Kidney capillary endothelial cell (primary cell): ENCODE measurements around the gene ERVV-1.
A peak's percentile ranks its signal among the peaks of the same experiment; 100 is the strongest.
"Not testable (repeated sequence)": the region's sequence is repeated elsewhere in the genome, so short reads cannot be mapped to it uniquely, and the experiment has no call there.

Experiments
- DNase-seq: peaks from one replicate; pipeline ENCODE4 v3.0.0-alpha.2; 2018; ENCODE audit warnings: low spot score

Gene ERVV-1, protein sequence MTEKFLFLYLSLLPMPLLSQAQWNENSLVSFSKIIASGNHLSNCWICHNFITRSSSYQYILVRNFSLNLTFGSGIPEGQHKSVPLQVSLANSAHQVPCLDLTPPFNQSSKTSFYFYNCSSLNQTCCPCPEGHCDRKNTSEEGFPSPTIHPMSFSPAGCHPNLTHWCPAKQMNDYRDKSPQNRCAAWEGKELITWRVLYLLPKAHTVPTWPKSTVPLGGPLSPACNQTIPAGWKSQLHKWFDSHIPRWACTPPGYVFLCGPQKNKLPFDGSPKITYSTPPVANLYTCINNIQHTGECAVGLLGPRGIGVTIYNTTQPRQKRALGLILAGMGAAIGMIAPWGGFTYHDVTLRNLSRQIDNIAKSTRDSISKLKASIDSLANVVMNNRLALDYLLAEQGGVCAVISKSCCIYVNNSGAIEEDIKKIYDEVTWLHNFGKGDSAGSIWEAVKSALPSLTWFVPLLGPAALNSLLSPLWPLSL

DNA sequence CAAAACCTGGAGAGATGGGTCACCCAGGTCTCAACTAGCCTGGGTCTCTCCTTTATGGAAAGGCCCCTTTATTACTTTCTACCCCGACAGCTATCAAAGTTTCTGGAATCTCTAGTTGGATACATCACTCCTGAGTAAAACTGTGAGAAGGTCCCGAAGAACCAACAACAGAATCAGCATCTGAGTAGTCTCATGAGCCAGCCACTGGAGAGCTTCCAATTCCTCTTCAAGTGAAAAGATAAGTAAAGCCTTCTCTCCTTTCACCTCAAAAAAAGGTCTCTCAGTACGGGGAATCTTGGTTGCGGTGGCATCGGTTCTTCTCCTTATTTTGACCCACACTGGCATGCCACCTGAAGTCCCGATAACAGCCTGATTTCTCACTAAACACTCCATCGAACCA lies at the start of gene ERVV-1:
TSS of gene ERVV-1 (plus strand) at position 301 of the 400 bp plus-strand sequence. CDS start 170 bp downstream, outside the sequence.
- no peak for DNase-seq

DNA sequence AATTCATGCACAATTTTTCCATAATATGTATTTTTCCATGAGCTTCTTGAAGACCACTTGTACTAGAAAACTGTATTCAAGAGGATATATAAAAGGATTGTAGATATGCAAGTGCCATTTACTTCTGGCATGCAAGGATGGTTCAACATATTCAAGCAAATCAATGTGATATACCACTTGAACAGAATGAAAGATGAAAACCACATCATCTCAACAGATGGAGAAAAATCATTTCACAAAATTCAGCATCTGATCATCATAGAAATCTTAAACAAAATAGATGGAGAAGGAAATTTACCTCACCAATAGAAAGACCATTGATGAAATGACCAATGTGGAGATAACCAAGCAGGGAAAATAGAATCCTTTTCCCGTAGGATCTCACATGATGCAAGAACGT lies 45.9 kb upstream of the ERVV-1 start:
- DNase-seq, result no peak

DNA sequence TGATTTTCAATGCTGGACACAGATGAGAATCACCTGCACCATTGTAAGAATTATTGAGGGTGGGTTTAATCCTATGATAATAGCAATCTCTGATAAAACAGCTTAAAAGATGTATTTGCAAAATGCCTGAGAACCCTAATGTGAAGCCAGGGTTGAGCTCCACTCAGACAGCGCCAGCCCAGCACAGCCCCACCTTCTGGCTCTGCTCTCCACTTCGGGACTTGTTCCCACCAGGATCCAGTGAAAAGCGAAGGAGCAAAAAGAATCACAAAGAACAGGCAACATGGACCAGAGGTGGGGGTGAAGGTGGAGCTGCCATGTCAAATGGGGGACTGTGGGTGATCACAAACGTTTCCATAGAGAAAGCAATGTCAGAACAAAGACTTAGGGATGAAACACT lies 32.4 kb upstream of the ERVV-1 start:
- no peak for DNase-seq

DNA sequence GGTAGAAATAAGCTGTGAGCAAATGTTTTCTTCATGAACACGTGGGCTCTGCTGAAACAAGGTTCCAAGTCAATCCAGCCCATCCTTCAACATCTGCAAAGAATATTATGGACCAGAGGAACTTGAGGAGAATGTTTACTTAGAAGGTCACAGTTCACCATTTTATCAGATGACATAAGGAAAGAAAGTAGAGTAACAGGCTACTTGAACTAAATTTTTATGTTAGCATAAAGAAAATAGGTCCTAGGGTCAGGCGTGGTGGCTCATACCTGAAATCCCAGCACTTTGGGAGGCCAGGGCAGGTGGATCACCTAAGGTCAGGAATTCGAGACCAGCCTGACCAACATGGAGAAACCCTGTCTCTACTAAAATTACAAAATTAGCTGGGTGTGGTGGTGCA lies 30.6 kb upstream of the ERVV-1 start:
- DNase-seq, result not testable (repeated sequence)

DNA sequence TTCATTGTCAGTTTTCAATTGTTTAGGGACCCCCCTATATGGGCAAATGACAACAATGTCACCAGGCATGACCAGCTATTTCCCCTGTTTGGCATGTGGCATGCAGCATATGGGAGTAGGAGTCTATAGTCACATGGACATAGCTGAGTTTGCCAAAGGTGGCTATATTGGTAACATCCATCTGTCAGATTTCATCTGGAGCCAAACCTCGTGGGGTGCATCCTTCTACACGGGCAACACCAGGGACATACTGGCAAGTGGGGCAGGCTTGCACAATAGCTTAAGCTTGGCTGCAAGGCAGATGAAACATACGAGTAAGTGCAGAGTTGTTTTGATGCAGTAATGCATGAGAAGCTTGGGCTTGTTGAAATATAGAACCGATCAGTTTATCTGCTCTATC lies 26.5 kb upstream of the ERVV-1 start:
- DNase-seq, result no peak

DNA sequence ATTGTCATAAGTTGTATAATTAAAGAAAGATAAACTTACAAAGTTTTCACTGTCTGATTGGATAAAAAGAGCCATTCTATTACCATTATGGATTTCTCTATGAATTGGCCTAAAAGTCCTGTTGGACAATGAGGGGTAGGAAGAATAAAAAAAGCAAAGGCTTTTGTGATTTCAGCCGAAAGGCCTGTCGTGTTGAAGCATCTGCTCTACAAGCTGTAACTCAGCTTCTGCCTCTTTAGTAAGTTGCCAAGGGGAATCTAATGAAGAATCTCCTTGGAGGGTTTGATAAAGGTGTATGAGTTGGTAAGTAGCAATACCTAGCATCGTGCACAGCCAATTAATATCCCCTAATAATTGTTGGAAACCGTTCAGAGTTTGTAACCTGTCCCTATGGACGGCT lies 25.2 kb upstream of the ERVV-1 start:
- DNase-seq, result no peak

DNA sequence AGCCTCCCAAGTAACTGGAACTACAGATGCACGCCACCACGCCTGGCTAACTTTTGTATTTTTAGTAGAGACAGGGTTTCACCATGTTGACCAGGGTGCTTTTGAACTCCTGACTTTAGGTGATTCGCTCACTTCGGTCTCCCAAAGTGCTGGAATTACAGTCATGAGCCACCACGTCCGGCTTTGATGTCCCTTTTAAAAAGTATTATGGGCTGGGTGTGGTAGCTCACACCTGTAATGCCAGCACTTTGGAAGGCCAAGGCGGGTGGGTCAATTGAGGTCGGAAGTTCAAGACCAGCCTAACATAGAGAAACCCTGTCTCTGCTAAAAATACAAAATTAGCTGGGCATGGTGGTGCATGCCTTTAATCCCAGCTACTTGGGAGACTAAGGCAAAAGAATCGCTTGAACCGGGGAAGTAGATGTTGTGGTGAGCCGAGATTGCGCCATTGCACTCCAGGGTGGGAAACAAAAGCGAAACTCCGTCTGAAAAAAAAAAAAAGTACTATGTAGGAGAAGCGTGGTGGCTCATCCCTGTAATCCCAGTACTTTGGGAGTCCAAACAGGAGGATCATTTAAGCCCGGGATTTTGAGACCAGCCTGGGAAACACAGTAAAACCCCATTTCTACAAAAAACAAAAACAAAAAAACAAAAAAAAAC lies 22.8 kb upstream of the ERVV-1 start:
- DNase-seq, result no peak

DNA sequence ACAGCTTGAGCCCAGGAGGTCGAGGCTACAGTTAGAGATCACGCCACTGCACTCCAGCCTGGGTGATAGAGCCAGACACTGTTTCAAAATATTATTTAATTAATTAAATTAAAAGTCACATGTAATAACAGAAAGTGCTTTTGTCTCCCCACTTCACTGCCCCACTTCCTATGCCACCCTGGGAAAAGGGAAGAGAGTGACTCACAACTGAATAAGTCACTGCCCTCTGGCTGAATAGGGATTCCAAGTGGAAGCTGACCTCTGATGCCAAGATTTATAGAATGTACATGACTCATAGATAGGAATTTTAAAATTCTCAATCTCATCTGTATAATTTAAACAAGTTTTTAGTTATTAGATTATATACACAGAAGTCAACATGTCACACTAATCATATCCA lies 22.2 kb upstream of the ERVV-1 start:
- DNase-seq, result peak; percentile 83

DNA sequence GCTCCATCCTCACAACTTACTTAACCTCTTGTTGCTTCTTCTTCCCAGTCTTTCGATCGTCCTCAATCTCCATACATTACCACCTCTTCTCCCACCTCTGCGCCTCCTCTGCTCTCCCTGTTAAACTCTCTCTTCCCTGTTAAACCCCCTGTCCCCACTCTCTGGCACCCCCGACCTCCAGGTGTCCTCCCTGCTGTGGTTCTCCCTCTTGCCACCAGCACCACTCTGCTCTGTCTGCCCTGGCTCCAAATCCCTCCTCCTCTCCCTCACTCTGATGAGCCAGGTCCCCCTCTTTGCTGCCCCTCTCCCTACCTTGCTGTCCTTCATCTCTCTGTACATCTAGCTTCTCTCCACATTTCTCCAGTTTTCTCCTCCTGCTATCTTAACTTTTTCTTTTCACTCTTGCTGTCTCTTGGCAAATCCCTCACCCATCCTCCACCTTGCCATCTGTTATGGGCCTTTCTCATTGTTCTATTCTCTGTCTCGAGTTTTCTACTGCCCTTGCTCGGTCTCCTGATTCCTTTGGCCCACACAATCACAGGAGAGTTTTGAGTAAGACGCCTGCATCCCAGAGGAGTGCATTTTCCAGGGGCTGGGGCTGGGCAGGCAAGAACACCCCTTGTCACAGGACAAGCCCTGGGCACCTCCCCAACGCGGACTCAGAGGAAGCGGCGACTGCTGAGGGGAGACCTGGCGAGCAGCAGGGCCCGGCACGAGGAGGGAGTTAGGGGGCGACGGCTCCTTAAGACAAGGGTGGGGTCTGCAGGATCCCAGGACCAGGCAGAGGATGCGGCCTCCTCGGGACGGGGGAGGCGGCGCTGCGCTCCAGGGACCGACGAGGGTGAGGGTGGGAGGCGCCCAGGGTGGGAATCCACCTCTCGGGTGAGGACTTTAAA lies 21.4 kb upstream of the ERVV-1 start:
- peak; percentile 1 for DNase-seq

DNA sequence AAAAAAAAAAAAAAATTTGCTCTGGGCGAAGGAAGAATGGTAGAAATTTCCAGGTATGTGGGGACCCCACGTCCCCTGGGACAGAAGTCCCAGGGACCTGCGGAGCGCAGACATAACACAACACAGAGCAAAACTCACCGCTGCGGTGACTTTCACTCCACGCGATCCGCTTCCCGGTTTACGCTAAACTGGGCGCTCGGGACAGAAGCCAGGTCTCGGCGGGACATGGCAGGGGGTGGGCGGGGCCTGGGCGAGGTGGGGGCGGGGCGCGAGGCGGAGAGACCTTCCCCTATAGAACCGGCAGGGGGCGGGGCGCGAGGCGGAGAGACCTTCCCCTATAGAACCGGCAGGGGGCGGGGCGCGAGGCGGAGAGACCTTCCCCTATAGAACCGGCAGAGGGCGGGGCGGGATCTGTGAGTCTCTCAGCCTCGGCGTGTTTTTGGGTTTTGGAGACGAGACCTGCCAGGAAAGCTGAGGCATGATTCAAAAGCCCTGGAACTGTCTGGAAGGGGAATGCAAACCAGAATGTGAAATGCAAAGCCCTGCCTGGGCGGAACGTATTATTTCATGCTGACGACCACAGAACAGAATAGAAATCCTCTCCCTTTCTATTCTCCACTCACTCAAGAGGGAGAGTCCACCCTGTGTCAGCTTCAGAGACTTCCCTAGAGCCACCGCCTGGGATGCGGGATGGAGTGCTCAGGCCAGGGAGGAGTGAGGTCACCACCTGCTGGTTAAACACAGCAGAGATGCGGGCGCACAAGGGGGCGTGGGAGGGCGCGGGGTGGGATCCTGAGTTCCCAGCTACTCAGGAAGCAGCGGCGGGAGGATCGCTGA lies 20.2 kb upstream of the ERVV-1 start:
- DNase-seq, result peak; percentile 44

DNA sequence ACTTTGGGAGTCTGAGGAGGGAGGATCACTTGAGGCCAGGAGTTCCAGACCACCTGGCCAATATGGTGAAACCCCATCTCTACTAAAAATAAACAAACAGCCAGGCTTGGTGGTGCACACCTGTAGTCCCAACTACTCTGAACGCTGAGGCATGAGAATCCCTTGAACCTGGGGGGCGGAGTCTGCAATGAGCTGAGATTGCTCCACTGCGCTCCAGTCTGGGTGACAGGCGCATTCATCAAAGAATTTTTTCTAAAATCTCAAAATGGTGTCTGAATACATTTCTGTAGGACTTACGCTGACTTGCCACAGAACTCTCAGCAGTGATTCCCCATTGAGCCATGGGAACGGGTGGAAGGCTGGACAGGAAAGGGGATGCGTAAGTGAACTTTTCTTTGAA lies 18.0 kb upstream of the ERVV-1 start:
- DNase-seq, result no peak

DNA sequence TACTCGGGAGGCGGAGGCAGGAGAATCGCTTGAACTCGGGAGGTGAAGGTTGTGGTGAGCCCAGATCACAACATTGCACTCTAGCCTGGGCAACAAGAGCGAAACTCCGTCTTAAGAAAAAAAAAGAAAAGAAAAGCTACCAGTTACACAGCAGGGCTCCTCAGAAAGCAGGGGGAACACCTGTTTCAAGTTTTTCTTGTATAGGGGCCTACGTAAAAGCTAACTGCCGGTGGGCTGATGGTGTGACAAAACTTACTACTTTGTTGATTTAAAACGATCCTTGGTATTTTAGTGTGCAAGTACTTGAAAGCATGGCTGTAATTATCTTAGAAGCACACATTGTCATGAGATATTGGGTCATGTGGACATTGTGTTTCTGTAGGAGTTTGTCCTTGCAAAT lies 15.7 kb upstream of the ERVV-1 start:
- DNase-seq, result no peak

DNA sequence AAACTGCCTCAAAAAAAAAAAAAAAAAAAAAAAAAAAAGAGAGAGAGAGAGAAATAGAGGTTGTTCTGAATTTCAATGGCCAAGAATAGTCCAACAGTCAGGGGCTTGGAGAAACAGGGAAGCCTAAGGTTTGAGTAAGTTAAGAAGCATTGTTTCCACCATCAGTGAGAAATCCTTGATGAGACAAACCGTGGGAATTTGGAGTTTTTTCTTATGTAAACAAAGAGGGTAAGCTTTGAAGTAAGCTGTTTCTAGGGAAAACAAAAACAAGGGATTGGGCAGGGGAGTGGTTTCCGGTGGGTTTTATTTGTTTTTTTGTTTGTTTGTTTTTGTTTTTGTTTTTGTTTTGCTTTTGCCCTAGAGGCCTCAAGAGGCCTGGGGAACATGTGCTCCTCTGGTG lies 11.2 kb upstream of the ERVV-1 start:
- no peak for DNase-seq

DNA sequence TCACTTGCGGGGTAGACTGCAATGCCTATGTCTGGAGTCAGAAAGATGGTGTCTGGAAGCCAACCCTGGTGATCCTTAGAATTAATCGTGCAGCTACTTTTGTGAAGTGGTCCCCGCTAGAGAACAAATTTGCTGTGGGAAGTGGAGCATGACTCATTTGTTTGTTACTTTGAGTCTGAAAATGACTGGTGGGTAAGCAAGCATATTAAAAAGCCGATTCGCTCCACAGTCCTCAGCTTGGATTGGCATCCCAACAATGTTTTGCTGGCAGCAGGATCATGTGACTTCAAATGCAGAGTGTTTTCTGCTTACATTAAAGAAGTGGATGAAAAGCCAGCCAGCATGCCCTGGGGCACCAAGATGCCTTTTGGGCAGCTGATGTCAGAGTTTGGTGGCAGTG lies 9.5 kb upstream of the ERVV-1 start:
- DNase-seq, result no peak

DNA sequence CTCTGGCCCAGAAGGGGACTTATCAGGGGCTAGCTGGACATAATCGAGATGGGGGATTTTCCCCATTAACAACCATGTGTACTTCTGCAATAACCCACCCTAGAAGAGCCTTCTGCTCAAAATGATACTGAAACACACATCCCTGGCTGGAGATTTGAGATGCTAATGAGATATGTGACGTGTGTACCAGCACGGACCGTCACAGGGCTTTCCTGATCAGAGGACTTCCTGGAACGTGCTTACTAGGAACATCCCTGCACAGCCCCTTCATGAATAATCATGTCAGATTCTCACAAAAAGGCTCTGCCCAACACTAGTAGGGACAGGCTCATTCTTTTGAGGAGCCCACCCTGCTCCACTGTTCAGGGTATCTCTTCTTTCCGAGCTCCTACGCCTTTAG lies 6.5 kb upstream of the ERVV-1 start:
- no peak for DNase-seq

DNA sequence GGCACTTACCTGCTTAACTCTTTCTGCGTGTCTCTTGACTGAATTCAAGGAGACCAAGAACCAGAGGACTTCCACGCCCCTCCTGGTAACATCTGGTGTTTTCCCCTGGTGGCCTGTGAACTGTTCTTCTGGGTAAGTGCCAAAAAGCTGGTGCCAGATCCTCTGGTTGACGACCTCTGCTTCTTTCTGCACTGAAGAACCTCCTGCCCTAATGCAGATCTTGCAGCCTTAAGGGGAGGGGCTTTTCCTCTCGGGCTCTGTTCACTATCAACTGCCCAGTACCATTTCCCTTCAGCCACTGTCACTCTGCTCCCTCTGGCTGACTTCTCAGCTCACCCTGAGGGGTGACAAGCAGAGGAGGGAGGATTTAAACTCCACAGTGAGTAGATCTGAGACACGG lies 6.1 kb upstream of the ERVV-1 start:
- no peak for DNase-seq

DNA sequence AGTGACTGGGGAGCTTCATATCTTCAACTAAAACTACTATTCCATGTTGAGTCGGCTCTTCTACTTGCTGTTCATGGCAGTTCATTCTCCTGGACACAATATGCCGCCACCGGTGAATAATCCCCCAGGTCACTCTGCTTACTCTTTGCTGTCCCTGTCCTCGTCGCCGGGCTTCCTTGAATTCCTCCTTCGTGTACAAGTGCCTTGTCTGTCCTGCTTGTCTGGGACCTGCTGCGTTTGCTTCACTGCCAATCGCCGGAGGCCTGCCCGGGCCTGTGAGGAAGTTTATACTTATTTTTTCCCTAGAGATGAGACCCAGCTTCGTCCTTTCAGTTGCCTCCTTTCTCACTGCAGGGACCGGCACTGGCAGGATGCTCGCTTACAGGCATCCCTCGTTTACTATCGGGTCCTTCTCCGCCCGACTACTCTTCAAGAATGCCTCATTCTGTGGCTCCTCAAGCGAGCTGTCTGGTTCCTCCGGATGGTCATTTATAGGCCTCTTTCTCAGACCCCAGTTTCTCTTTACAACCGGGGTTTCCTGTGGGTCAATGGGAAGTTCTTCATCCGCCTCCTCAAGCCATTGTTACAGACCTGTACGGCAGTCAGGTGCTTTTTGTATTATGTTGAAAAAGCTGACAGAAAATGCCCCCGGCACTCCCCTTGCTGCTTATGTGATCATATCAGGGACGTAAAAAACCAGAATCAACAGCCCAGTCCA lies 5.5 kb upstream of the ERVV-1 start:
- DNase-seq, result no peak

DNA sequence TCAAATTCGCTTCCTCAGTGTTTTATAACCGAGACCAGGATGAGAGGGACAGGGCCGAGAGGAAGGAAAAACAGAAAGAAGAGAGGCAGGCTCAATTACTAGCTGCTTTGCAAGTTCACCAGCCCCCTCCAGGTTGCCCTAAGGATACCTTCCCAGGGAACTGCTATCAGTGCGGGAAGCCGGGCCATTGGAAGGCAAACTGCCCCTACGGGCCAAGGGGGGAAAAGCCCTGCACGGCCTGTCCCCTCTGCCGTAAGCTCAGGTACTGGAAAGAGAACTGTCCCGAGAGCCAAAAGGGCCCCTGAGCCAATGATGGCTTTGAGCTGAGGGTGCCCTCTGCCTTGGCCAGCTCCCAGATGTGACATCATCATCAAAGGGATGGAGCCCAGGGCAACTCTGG lies 3.2 kb upstream of the ERVV-1 start:
- DNase-seq, result no peak

DNA sequence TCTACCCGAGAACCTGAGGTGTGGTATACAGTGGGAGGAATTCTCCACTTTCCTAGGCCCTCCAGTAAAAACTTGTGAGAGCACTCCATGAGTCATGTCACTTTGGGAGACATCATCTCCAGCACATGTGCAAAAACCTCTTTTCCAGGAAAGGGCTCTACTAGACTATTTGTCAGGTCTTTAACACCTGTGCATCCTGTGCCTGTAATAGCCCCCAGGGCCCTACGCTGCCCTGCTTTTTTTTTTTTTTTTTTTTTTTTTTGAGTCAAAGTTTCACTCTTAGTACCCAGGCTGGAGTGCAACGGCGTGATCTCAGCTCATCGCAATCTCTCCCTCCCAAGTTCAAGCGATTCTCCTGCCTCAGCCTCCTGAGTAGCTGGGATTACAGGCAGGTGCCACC lies 1.7 kb upstream of the ERVV-1 start:
- no peak for DNase-seq

DNA sequence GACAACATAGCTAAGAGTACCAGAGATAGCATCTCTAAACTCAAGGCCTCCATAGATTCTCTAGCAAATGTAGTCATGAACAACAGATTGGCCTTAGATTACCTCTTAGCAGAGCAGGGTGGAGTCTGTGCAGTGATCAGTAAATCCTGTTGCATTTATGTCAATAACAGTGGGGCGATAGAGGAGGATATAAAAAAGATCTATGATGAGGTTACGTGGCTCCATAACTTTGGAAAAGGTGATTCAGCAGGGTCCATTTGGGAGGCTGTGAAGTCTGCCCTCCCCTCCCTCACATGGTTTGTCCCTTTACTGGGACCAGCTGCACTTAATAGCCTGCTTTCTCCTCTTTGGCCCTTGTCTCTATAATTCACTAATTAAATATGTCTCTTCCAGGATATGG lies 1.4 kb downstream of the ERVV-1 start:
- no peak for DNase-seq

DNA sequence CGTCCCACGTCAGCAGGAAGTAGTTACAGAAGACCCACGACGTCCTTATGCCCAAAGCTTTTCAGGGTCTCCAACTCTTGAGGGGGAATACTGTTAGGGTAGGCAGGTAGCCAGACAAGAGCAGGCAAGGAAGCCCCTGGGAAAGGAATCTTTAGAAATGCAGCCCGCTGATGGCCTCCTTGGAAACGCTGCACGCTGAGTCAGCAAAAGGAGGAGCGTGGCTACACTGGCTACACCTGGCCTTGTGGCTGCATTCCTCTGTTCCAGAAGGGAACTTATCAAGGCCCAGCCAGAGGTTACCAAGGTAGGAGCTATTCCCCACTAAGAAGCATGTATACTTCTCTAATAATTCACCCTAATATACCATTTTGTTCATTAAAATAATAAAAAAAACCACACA lies 2.0 kb downstream of the ERVV-1 start:
- no peak for DNase-seq
